H1 (cell line): ENCODE data around the gene SLC32A1. TPM values are rescaled to one million over a fixed set of nuclear protein-coding genes. Genes with fewer than 3 reads are reported as not detected.

Experiments
- CTCF ChIA-PET: fragments of 300-600 bp; sonication (Branson Sonifier 250); formaldehyde crosslinking; loops from one replicate; lab custom pipeline; 2021; ENCODE audit not compliant: partially characterized antibody; lab: Charles Lee
- POLR2A ChIA-PET: fragments of 300-600 bp; sonication (Branson Sonifier 250); formaldehyde crosslinking; loops from one replicate; lab custom pipeline; 2021; ENCODE audit warnings: inconsistent platforms; ENCODE audit not compliant: partially characterized antibody; lab: Charles Lee
- DNase-seq, 2 experiments: peaks; one replicate each; pipeline versions ENCODE4 v3.0.0 to v3.0.0-alpha.2; 2010 to 2022; ENCODE audit warnings: low spot score in 2 of 2, low read depth in 1 of 2, mixed read lengths in 1 of 2
- FAIRE-seq: peaks from 2 replicates; lab custom pipeline; 2011; peaks lifted over from hg19 to GRCh38; lab: Jason Lieb, UNC
- H2AFZ ChIP-seq: 2 replicates; pipeline ENCODE4 v1.8.1; 2012; ENCODE audit warnings: low read length, inconsistent platforms
- H2AK5ac ChIP-seq: 2 replicates; pipeline ENCODE4 v1.6.1; 2013; ENCODE audit warnings: low read depth, low read length
- H2BK120ac ChIP-seq: replicated peaks from 2 replicates; pipeline ENCODE3; 2013; ENCODE audit warnings: low read depth, low read length, inconsistent platforms
- H2BK12ac ChIP-seq: 2 replicates; pipeline ENCODE4 v1.6.1; 2013; ENCODE audit warnings: low read depth, low read length
- H2BK15ac ChIP-seq: 2 replicates; pipeline ENCODE4 v1.6.1; 2013; ENCODE audit warnings: low read length
- H2BK20ac ChIP-seq: 2 replicates; pipeline ENCODE4 v1.6.1; 2013; ENCODE audit warnings: low read length
- H2BK5ac ChIP-seq: 2 replicates; pipeline ENCODE4 v1.6.1; 2013; ENCODE audit warnings: low read depth, low read length
- H3K14ac ChIP-seq: 2 replicates; pipeline ENCODE4 v1.6.1; 2013; ENCODE audit warnings: inconsistent platforms; ENCODE audit not compliant: insufficient read length
- H3K18ac ChIP-seq: 2 replicates; pipeline ENCODE4 v1.6.1; 2013; ENCODE audit warnings: low read length; ENCODE audit errors: extremely low read depth
- H3K23ac ChIP-seq: 2 replicates; pipeline ENCODE4 v1.6.1; 2013; ENCODE audit warnings: inconsistent platforms; ENCODE audit not compliant: insufficient read length
- H3K23me2 ChIP-seq: 2 replicates; pipeline ENCODE4 v1.6.1; 2013; ENCODE audit warnings: low read depth, low read length
- H3K27ac ChIP-seq: 2 replicates; pipeline ENCODE4 v1.6.1; 2011; ENCODE audit warnings: low read depth, low read length, inconsistent platforms
- H3K27me3 ChIP-seq, 4 experiments: replicated peaks in 1 of 4; 1 replicate in 1 of 4; 2 replicates in 3 of 4; pipeline versions ENCODE4 v1.6.1 to v1.8.1; 2011 to 2013; ENCODE audit warnings: low read length in 3 of 4, mild to moderate bottlenecking in 3 of 4, inconsistent platforms in 2 of 4, mixed read lengths in 2 of 4, moderate library complexity in 1 of 4; ENCODE audit not compliant: control insufficient read depth in 3 of 4, insufficient read depth in 3 of 4; ENCODE audit errors: extremely low read depth in 1 of 4
- H3K36me3 ChIP-seq, 4 experiments: 2 replicates each; pipeline versions ENCODE4 v1.6.1 to v1.8.1; 2011 to 2013; ENCODE audit warnings: mild to moderate bottlenecking in 4 of 4, low read length in 3 of 4, moderate library complexity in 2 of 4, control low read depth in 1 of 4, inconsistent platforms in 1 of 4; ENCODE audit not compliant: insufficient read depth in 4 of 4, control insufficient read depth in 2 of 4
- H3K4ac ChIP-seq: replicated peaks from 2 replicates; pipeline ENCODE3; 2013; ENCODE audit warnings: low read length, low read depth, mixed read lengths, inconsistent platforms; ENCODE audit not compliant: insufficient read length
- H3K4me1 ChIP-seq, 4 experiments: replicated peaks in 1 of 4; 1 replicate in 1 of 4; 2 replicates in 3 of 4; pipeline versions ENCODE4 v1.6.1 to v1.8.1; 2011 to 2013; ENCODE audit warnings: low read length in 3 of 4, inconsistent platforms in 2 of 4, mixed read lengths in 1 of 4; ENCODE audit not compliant: insufficient read depth in 4 of 4, control insufficient read depth in 3 of 4
- H3K4me2 ChIP-seq, 2 experiments: 2 replicates each; pipeline versions ENCODE4 v1.6.1 to v1.8.1; 2011 to 2013; ENCODE audit warnings: low read depth in 2 of 2, low read length in 2 of 2, control low read depth in 1 of 2, inconsistent platforms in 1 of 2, mild to moderate bottlenecking in 1 of 2; ENCODE audit not compliant: insufficient read depth in 1 of 2
- H3K4me3 ChIP-seq, 4 experiments: fragments of 200-600, 300-600 bp in 1 of 4; sonication (generic), shearing (Covaris generic), sonication (Bioruptor Twin) in 1 of 4; 2 replicates each; pipeline versions ENCODE4 v1.5.1 to v1.8.1; 2011 to 2016; ENCODE audit warnings: low read length in 4 of 4, low read depth in 3 of 4, control low read depth in 2 of 4, inconsistent platforms in 2 of 4, mild to moderate bottlenecking in 2 of 4, mixed read lengths in 1 of 4, moderate library complexity in 1 of 4; ENCODE audit not compliant: insufficient read depth in 2 of 4; ENCODE audit errors: extremely low read depth in 1 of 4
- H3K56ac ChIP-seq: replicated peaks from 2 replicates; pipeline ENCODE3; 2013; ENCODE audit warnings: low read depth, mild to moderate bottlenecking, mixed read lengths, low read length, inconsistent platforms; ENCODE audit not compliant: insufficient read length
- H3K79me1 ChIP-seq: 2 replicates; pipeline ENCODE4 v1.6.1; 2013; ENCODE audit warnings: low read depth, low read length, control low read depth
- H3K79me2 ChIP-seq, 2 experiments: 2 replicates each; pipeline versions ENCODE4 v1.6.1 to v1.8.1; 2012 to 2013; ENCODE audit warnings: low read length in 2 of 2, mild to moderate bottlenecking in 2 of 2, inconsistent platforms in 1 of 2; ENCODE audit not compliant: insufficient read depth in 2 of 2, control insufficient read depth in 1 of 2
- H3K9ac ChIP-seq, 4 experiments: replicated peaks in 1 of 4; 1 replicate in 1 of 4; 2 replicates in 3 of 4; pipeline versions ENCODE4 v1.6.1 to v1.8.1; 2011 to 2013; ENCODE audit warnings: low read depth in 3 of 4, low read length in 3 of 4, control low read depth in 2 of 4, mild to moderate bottlenecking in 2 of 4, moderate library complexity in 2 of 4, inconsistent platforms in 1 of 4; ENCODE audit errors: extremely low read depth in 1 of 4
- H3K9me3 ChIP-seq, 2 experiments: 2 replicates each; pipeline versions ENCODE4 v1.6.1 to v1.8.1; 2012 to 2013; ENCODE audit warnings: mild to moderate bottlenecking in 2 of 2, moderate library complexity in 2 of 2, control low read depth in 1 of 2, inconsistent platforms in 1 of 2, low read depth in 1 of 2, low read length in 1 of 2, mixed read lengths in 1 of 2; ENCODE audit not compliant: insufficient read depth in 2 of 2
- H4K20me1 ChIP-seq, 2 experiments: replicated peaks in 1 of 2; 2 replicates each; pipeline versions ENCODE3 to v1.8.1; 2011 to 2013; ENCODE audit warnings: inconsistent platforms in 2 of 2, low read length in 2 of 2, mild to moderate bottlenecking in 1 of 2; ENCODE audit not compliant: insufficient read depth in 2 of 2, control insufficient read depth in 1 of 2
- H4K5ac ChIP-seq: 2 replicates; pipeline ENCODE4 v1.6.1; 2013; ENCODE audit warnings: low read length, low read depth, mixed read lengths, inconsistent platforms; ENCODE audit not compliant: insufficient read length
- H4K8ac ChIP-seq: 2 replicates; pipeline ENCODE4 v1.8.0; 2013; ENCODE audit warnings: mild to moderate bottlenecking, moderate library complexity, low read length, inconsistent platforms; ENCODE audit not compliant: insufficient read depth; ENCODE audit errors: extremely low read depth
- H4K91ac ChIP-seq: replicated peaks from 2 replicates; pipeline ENCODE3; 2013; ENCODE audit warnings: low read length, mixed read lengths, inconsistent platforms; ENCODE audit not compliant: insufficient read length
- CBX8 ChIP-seq: fragments of 300-800, 300-1000 bp; sonication (generic); IDR thresholded peaks from 2 replicates; pipeline ENCODE4 v1.7.1; 2016; ENCODE audit warnings: low read depth, low read length, borderline replicate concordance
- EGR1 ChIP-seq: IDR thresholded peaks from 2 replicates; pipeline ENCODE4 v1.6.1; 2011; ENCODE audit warnings: low read depth, low read length, borderline replicate concordance
- FOSL1 ChIP-seq: IDR thresholded peaks from 2 replicates; pipeline ENCODE4 v1.6.1; 2011; ENCODE audit warnings: mild to moderate bottlenecking, low read depth, low read length, moderate library complexity; ENCODE audit not compliant: insufficient read depth
- GABPA ChIP-seq: IDR thresholded peaks from 2 replicates; pipeline ENCODE4 v1.6.1; 2011; ENCODE audit warnings: mild to moderate bottlenecking, low read length, moderate library complexity, borderline replicate concordance; ENCODE audit not compliant: insufficient read depth
- KDM4A ChIP-seq: IDR thresholded peaks from one replicate; pipeline ENCODE4 v1.7.1; 2012; ENCODE audit warnings: low read depth, mild to moderate bottlenecking, moderate library complexity, low read length, inconsistent platforms; ENCODE audit not compliant: severe bottlenecking
- MAFK ChIP-seq: IDR thresholded peaks from 2 replicates; pipeline ENCODE4 v1.6.1; 2012; ENCODE audit warnings: low read depth, mild to moderate bottlenecking, improper control_type of control experiment, low read length
- RFX5 ChIP-seq: IDR thresholded peaks from 2 replicates; pipeline ENCODE4 v1.6.1; 2011; ENCODE audit warnings: low read depth, low read length, improper control_type of control experiment, borderline replicate concordance
- SAP30 ChIP-seq: fragments of 300-600 bp; sonication (generic); IDR thresholded peaks from 2 replicates; pipeline ENCODE4 v1.7.1; 2012; ENCODE audit warnings: low read length, moderate library complexity, mild to moderate bottlenecking, inconsistent platforms; ENCODE audit not compliant: insufficient read depth, insufficient replicate concordance
- SIRT6 ChIP-seq: IDR thresholded peaks from one replicate; pipeline ENCODE4 v1.7.1; 2012; ENCODE audit warnings: low read length, inconsistent platforms
- SRF ChIP-seq: IDR thresholded peaks from 2 replicates; pipeline ENCODE4 v1.6.1; 2011; ENCODE audit warnings: mild to moderate bottlenecking, low read depth, low read length, moderate library complexity
- SUZ12 ChIP-seq: fragments of 200-600 bp; sonication (generic); IDR thresholded peaks from 2 replicates; pipeline ENCODE4 v1.6.1; 2012; ENCODE audit warnings: mild to moderate bottlenecking, inconsistent platforms, low read length, moderate library complexity, mixed read lengths
- TBP ChIP-seq: IDR thresholded peaks from 2 replicates; pipeline ENCODE4 v1.6.1; 2011; ENCODE audit warnings: low read depth, low read length, improper control_type of control experiment
- USF2 ChIP-seq: IDR thresholded peaks from 2 replicates; pipeline ENCODE4 v1.6.1; 2011; ENCODE audit warnings: low read length, improper control_type of control experiment
- WGBS, 2 experiments: shearing (Covaris generic) in 1 of 2; methylation state at CpG; one replicate each; pipeline versions ENCODE4 v1.1.6 to v1.1.7; 2013 to 2015; ENCODE audit warnings: low lambda C conversion rate in 2 of 2, mixed read lengths in 2 of 2, inconsistent platforms in 1 of 2, low coverage in 1 of 2, missing lambda C conversion rate in 1 of 2; ENCODE audit not compliant: insufficient replicate concordance in 2 of 2, insufficient coverage in 1 of 2, insufficient read length in 1 of 2; ENCODE audit errors: extremely low coverage in 1 of 2, missing lambda C conversion rate in 1 of 2; 5-methylcytosine and 5-hydroxymethylcytosine counted together
- polyA plus RNA-seq, 7 experiments: library from polyadenylated mRNA; depleted of rRNA in 3 of 7; stranded (reverse) in 5 of 7; unstranded in 2 of 7; fragments of >200 nt in 5 of 7; fragments of 200-250 nt in 2 of 7; gene quantifications; 1 replicate in 5 of 7; 2 replicates in 1 of 7; 4 replicates in 1 of 7; pipeline versions ENCODE4 v1.2.1 to v1.2.3, GENCODE V29; 2011 to 2013; ENCODE audit warnings: missing spikeins in 2 of 7, mixed read lengths in 2 of 7
- total RNA-seq: library from RNA; stranded (reverse); fragmentation: NEBNext Ultra II Directional; extraction: Animal tissue kit (Norgen Biotek cat#: 25700); gene quantifications from 2 replicates; pipeline ENCODE4 v1.2.1, GENCODE V29; 2021

The SLC32A1 gene
- total and polyA plus RNA-seq, 2 of the 8 experiments (the other 6 are each of a cell fraction or from before 2014, with no cell fraction given) = 0.09 to 0.15 TPM

DNA sequence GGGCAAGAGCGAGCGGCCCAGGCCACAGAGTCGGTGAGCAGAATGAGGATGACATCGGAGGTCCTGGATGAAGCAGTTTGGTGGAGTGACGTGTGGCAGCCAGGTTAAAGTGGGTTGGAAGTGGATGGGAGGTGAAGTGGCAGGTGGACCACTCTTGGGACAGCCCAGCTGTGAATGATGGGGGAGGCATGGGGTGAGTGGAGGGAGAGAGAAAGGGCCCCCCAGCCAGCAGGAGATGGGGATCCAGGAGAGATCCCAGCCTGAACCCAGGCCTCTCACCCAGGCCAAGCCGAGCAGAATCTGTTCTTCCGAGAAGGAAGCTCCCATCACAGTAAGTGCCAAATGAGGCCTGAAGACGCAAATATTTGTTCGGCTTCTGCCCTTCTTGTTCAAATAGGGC, 27.0 kb upstream of the SLC32A1 start:
- no peak overlapping the region for H3K4me3 ChIP-seq
- H3K56ac ChIP-seq = no peak overlapping the region
- H3K9me3 ChIP-seq = no peaks in the 10 kb centered on the region
- WGBS, 2 experiments = 86% methylated on average over 9 of the region's 9 CpGs; no CpG with 5 or more reads in 1 of the 2 experiments
- no peak overlapping the region for H4K8ac ChIP-seq
- no peak overlapping the region for H3K27ac ChIP-seq
- no peak overlapping the region for H3K23ac ChIP-seq
- FAIRE-seq (no peak), DNase-seq (no peak)
- no peak overlapping the region for H2BK120ac ChIP-seq
- no peak overlapping the region for H2AK5ac ChIP-seq
- H3K23me2 ChIP-seq = no peaks in the 10 kb centered on the region
- H3K36me3 ChIP-seq = no peaks in the 10 kb centered on the region
- no peak overlapping the region for H4K91ac ChIP-seq
- no peak overlapping the region for H2BK15ac ChIP-seq
- H4K20me1 ChIP-seq = no peaks in the 10 kb centered on the region
- H3K4me2 ChIP-seq = no peak overlapping the region
- CTCF ChIA-PET = interaction anchor here (1.2 to 2.3 kb wide), 8 partner anchors 8 to 110 kb away, joined by 3 to 10 read pairs (median 6); partner anchors contain the start of gene SLC32A1
- POLR2A ChIA-PET = interaction anchor here (1.2 kb wide), 1 partner anchor 20 kb away, joined by 3 read pairs; no protein-coding TSS in a partner anchor
- no peak overlapping the region for H3K14ac ChIP-seq
- H2BK12ac ChIP-seq = no peak overlapping the region
- H2AFZ ChIP-seq = no peak overlapping the region
- no peak overlapping the region for H3K4ac ChIP-seq
- no peaks in the 10 kb centered on the region for H3K79me1 ChIP-seq
- H4K5ac ChIP-seq = no peak overlapping the region
- no peak overlapping the region for H2BK20ac ChIP-seq
- H3K18ac ChIP-seq = no peak overlapping the region
- H2BK5ac ChIP-seq = no peak overlapping the region
- H3K9ac ChIP-seq = no peak overlapping the region
- H3K79me2 ChIP-seq = no peaks in the 10 kb centered on the region
- peaks cover 0 to 3% (median 1%) of the 10 kb centered on the region in 4 experiments; a peak in 3 of 7 replicates for H3K4me1 ChIP-seq
- no peaks in the 10 kb centered on the region; a peak in 1 of 7 replicates for H3K27me3 ChIP-seq
- no peak for TF ChIP-seq SAP30
- no peak for TF ChIP-seq KDM4A
- TF ChIP-seq RFX5 = no peak
- no peak for TF ChIP-seq FOSL1
- no peak for TF ChIP-seq TBP
- no peak for TF ChIP-seq USF2
- no peak for TF ChIP-seq CBX8
- no peak for TF ChIP-seq MAFK
- TF ChIP-seq SIRT6 = no peak
- no peak for TF ChIP-seq EGR1
- TF ChIP-seq GABPA = no peak
- TF ChIP-seq SRF = no peak
- no peak for TF ChIP-seq SUZ12
